HG03045 (cell line): ENCODE data around the gene MAU2.

Experiments
- ATAC-seq: cut with Tn5 transposase; IDR thresholded peaks from one replicate; pipeline ENCODE4 v1.9.1; 2021; ENCODE audit warnings: mild to moderate bottlenecking, moderate library complexity; ENCODE audit not compliant: unreplicated experiment

Gene MAU2

GRCh38 chr19:19406878-19407632 is 86.4 kb downstream of the MAU2 start:
- no peak for ATAC-seq

- no peak for ATAC-seq
Observed at GRCh38 chr19:19407633-19407930, 87.0 kb downstream of the MAU2 start.
